ENCODE data around the gene WWOX.

Gene WWOX

GRCh38 chr16:79175286-79176057 lies 1076.0 kb downstream of the WWOX start:
- DNase-seq (ENCODE audit: low read depth): no peak

GRCh38 chr16:79177018-79177417 lies 1077.6 kb downstream of the WWOX start:
- no peak for DNase-seq (ENCODE audit: low read depth)

DNA sequence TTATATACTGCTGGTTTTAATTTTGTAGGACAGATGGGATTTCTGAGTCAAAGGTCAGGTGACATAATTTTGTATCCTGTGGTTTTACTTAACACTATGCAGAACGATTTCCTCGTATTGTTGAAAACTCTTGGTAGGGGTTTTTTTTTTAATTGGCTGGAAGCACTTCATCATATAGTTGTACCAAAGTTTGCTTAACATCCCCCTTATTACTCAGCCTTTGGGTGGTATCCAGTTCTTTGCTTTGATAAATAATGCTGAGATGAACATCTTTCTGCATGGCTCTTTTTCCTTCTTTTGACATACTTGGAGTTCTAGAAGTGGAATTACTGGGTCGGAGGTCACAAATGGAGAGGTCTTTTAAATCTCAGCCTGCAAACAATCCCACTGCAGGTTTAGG lies 1082.0 kb downstream of the WWOX start:
- no peak for DNase-seq (ENCODE audit: low read depth)

GRCh38 chr16:79182616-79183015 lies 1083.2 kb downstream of the WWOX start:
- DNase-seq (ENCODE audit: low read depth): no peak

DNA sequence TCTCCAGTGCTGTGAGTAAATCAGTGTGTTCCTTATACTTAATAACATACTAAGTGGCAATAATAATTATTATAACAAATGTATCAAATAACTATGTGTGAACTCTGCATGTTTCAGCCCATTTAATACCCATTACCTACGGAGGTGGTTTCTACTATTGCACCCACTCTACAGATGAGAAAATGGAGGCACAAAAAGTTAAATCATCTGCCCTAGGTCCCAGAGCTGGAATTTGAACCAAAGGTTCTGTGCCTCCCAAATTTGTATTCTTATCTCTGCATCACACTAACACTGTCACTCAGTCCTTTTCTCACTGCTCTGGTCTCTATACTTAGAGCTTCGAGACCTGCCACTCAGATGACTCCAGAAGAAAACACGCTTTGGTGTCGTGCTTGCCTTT lies 1084.1 kb downstream of the WWOX start:
- DNase-seq (ENCODE audit: low read depth): no peak

- no peak for DNase-seq (ENCODE audit: low read depth)
Measured at GRCh38 chr16:79184464-79185030, 1085.1 kb downstream of the WWOX start.

GRCh38 chr16:79185711-79186110 lies 1086.3 kb downstream of the WWOX start:
- no peak for DNase-seq (ENCODE audit: low read depth)

DNA sequence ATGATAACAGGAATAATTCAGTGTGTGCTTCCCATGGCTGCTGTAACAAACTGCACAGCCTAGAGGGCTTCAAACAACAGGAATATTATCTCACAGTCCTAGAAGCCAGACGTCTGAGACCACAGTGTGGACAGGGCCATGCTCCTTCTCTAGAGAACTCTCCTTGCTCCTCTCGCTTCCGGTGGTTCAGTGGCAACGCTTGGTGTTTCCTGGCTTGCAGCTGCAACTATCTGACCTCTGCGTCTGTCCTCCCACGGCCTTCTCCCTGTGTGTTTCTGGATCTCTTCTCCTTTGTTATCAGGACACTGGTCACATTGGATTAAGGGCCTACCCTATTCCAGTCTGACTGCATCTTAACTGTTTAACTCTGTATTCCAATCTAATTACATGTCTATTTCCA lies 1086.7 kb downstream of the WWOX start:
- no peak for DNase-seq (ENCODE audit: low read depth)

DNA sequence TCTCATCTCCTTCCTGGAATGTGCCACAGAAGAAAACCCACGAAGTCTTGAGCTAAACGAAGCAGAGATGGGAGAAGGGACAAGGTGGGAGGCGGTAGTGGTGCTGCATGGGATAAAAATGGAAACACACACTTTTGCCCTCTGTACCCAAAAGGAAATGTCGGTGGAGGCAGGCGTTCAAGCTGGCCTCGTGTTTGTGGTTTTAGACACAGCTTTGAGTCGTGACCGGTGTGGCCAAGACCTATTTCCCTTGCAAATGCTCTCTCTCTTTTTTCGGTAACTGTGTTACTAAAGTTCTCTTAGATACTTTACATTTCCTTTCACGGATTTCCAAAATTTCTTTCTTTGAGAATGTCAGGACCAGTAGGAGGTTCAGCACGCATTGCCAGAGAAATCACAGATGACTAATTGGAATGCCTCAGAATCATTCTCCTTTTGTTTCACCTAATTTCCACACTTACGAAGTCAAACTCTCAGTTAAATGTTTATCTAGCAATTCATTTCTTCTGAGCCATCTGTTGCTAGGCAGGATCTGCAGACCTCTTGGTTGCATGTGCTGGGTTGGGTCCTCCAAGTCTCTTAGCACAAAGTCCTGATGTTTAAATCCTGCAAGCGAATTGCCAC lies 1088.8 kb downstream of the WWOX start:
- no peak for DNase-seq (ENCODE audit: low read depth)

DNA sequence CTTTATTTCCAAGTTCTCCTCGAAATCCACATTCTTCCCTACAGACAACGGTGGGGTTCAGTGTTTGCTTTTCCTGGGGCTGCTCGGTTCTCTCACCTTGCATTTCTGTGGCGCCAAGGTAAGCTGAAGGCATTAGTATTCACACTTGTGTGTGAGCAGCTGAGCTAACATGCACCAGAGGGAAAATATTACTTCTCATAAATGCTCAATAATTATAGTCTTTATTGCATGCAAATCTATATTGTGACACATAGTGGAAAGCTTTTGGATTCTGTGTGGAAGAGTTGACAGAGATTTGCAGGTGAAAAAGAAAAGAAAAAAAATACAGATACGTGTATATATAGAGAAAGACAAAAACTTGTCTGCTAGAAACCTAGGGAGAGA lies 1089.3 kb downstream of the WWOX start:
- DNase-seq (ENCODE audit: low read depth): no peak

DNA sequence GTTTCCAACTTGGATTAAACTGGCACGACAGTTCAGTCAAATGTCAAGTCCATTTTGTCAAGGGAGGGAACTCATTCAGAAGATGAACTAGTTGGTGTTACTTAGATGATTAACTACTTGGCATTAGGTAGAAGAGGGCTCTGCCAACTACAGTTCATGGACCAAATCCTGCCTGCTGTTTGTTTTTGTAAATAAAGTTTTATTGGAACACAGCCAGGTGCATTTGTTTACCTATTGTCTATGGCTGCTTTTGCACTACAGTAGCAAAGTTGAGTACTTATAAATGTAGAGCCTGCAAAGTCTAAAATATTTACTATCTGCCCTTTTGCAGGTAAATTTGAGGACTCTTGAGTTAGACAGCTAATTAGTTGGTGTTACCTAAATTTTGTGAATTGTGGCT lies 1091.1 kb downstream of the WWOX start:
- no peak for DNase-seq (ENCODE audit: low read depth)

DNA sequence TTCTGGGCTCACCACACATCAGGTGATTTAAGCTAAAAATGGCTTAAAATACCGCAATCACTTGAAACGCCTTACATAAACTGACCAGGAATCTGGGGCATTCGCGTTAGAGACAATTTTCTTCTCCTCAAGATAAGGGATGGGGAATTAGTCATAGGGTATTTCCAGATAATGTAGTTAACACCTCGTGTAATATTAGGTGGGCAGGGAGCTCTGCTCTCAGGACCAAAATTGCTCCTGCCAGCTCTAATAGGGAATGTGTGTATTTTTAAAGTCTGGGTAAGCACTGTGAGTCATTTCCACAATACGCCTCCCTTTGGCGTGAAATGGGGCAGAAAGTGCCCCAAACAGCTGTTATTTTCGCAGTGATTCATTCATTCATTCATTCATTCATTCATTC lies 1092.5 kb downstream of the WWOX start:
- DNase-seq (ENCODE audit: low read depth): no peak

GRCh38 chr16:79192904-79193303 lies 1093.5 kb downstream of the WWOX start:
- no peak for DNase-seq (ENCODE audit: low read depth)

DNA sequence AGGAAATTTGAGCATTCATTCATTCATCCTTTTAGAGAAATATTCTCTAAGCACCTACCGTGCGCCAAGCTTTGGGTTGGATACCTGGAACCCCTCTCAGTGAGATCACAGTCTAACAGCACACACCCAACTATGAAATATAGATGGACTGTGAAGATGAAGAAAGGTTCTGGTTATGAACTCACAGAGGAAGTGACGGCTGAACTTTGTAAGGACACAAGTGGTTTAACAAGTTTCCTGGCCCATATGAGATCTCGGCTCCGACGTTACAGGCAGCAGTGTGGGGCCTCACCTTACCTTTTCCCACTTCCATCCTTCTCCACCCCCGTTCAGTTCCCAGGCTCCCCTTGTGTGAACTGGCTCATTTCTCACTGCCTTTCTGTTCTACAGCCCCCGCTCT lies 1094.8 kb downstream of the WWOX start:
- DNase-seq (ENCODE audit: low read depth): no peak

GRCh38 chr16:79195938-79196337 lies 1096.5 kb downstream of the WWOX start:
- DNase-seq (ENCODE audit: low read depth): no peak

DNA sequence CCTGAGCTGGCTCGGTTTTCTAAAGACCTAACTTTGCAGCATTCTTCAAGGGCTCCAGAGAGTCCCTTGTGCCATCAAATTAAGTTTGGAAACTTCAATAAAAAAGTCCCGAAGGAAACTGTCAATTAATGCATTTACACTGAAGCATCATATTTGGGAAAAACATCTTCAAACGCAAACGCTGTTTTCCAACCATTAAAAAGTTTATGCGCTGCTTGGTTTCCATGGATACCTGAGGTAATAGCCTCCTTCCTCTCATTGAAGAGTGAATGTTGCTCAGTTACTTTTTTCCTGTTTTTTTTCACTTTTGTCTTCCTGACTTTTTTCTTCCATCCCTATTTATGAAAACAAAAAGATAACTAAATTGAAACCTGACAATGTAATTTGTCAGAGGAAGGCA lies 1102.0 kb downstream of the WWOX start:
- no peak for DNase-seq (ENCODE audit: low read depth)

- no peak for DNase-seq (ENCODE audit: low read depth)
Measured at GRCh38 chr16:79202977-79203376, 1103.5 kb downstream of the WWOX start.

- DNase-seq (ENCODE audit: low read depth): no peak
Measured at GRCh38 chr16:79204486-79204885, 1105.0 kb downstream of the WWOX start.

DNA sequence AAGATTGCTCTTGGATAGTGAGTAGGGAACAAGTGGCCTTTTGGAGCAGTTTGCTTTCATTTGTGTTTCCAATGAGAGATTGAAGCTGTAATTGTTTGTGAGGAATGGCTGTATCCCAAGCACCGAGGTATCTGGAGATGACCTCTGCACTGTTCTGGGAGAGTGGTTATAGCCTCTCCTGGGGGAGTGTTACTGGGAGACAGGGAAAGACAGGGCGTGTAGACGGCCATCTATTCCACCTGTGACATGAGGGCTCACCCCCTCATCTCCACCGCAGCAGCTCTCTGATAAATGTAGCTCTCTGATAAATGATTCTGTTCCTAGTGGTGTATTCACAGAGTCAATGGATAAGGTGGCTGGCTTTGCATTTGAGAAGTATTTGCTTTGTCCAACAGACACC lies 1107.4 kb downstream of the WWOX start:
- DNase-seq (ENCODE audit: low read depth): no peak

- DNase-seq (ENCODE audit: low read depth): no peak
Measured at GRCh38 chr16:79209308-79209707, 1109.9 kb downstream of the WWOX start.

- DNase-seq (ENCODE audit: low read depth): no peak
Measured at GRCh38 chr16:79210607-79211006, 1111.2 kb downstream of the WWOX start.

GRCh38 chr16:79211586-79211985 lies 1112.1 kb downstream of the WWOX start:
- no peak for DNase-seq (ENCODE audit: low read depth)

GRCh38 chr16:79212114-79212791 lies 1112.8 kb downstream of the WWOX start:
- no peak for DNase-seq (ENCODE audit: low read depth)

All from CMK (cell line).